Natural killer cell treated with Interleukin-12 subunit alpha and Interleukin-12 subunit beta and Interleukin-15 and Interleukin-18, amount 100 ng/mL, for 72 hours (primary cell): ENCODE measurements around the gene ZFC3H1. TPM values are rescaled to one million over a fixed set of nuclear protein-coding genes. Genes with fewer than 3 reads are reported as not detected.

Source experiments
- ATAC-seq, 2 donors: fragments of 150-1000 bp; cut with Tn5 transposase in 1 of 2; sonication (Bioruptor Pico), chemical (Tn5 transposase) in 1 of 2; 2 replicates each; pipeline ENCODE4 v1.10.0; 2021
- DNase-seq: peaks from one replicate; pipeline ENCODE4 v3.0.0; 2022; ENCODE audit warnings: low spot score
- H3K27ac Mint-ChIP-seq, 2 donors: 1 replicate in 1 of 2; 2 replicates in 1 of 2; pipeline ENCODE4 v1.8.0; 2022; ENCODE audit warnings: mixed read lengths in 2 of 2, mild to moderate bottlenecking in 1 of 2, moderate library complexity in 1 of 2
- H3K27me3 Mint-ChIP-seq, 2 donors: 1 replicate in 1 of 2; 2 replicates in 1 of 2; pipeline ENCODE4 v1.8.0; 2022; ENCODE audit warnings: mixed read lengths in 2 of 2
- H3K36me3 Mint-ChIP-seq: one replicate; pipeline ENCODE4 v1.8.0; 2022; ENCODE audit warnings: mixed read lengths
- H3K4me1 Mint-ChIP-seq, 2 donors: 1 replicate in 1 of 2; 2 replicates in 1 of 2; pipeline ENCODE4 v1.8.0; 2022; ENCODE audit warnings: low read depth in 2 of 2, mixed read lengths in 2 of 2, mild to moderate bottlenecking in 1 of 2
- H3K4me3 Mint-ChIP-seq: one replicate; pipeline ENCODE4 v1.8.0; 2022; ENCODE audit warnings: mixed read lengths
- H3K9me3 Mint-ChIP-seq: 2 replicates; pipeline ENCODE4 v1.8.0; 2022; ENCODE audit warnings: mixed read lengths
- total RNA-seq, 2 donors: library from RNA; stranded (reverse); gene quantifications; one replicate each; pipeline ENCODE4 v1.2.3, GENCODE V29; 2022

The ZFC3H1 gene
- total RNA-seq, 2 donors from 2014 or later: 71.1 to 104 TPM

DNA sequence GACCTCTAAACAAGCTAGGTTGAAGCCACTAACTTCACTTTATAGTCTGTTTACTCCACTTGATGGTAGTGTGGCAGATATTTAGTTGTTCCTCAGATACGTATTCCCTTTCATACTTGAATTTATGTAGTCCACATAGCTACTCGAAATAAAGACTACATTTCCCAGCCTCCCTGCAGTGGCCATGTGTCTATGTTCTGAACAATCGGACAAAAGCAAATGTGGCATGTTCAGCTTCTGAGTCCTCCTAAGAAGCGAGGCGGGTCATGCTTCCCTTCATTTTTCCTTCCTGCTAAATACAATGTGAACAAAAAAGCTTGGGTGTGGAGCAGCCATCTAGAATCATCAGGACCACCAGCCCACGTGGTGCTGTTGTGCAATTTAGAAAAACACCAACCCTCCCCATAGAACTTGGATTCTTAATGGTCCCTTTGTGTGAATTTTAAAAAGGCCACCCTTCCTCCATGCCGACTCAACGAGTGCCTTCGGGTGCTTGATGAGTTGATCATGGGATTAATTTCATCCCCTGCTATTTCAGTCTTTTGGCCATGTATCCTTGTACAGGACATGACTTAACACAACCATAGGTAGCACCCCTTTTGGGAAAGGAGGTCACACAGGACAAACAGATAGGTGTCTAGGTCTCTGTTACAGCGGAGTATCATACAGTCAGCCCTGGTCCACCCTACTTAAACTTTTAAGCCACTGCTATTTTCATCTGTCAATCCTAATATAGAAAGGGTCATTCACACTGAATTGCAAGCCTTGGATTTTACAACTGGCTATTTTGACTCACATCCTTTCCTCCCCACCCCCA lies 60.7 kb downstream of the ZFC3H1 start:
- ATAC-seq (no peak), DNase-seq (no peak)
- H3K4me1 Mint-ChIP-seq: peaks cover 0 to 9% of the 10 kb centered on the region in 2 donors
- peaks cover 8% of the 10 kb centered on the region in 2 donors for H3K27me3 Mint-ChIP-seq
- H3K9me3 Mint-ChIP-seq: peaks cover 8% of the 10 kb centered on the region
- H3K4me3 Mint-ChIP-seq: no peak overlapping the region
- H3K36me3 Mint-ChIP-seq: peaks cover 6% of the 10 kb centered on the region
- H3K27ac Mint-ChIP-seq: no peak overlapping the region

DNA sequence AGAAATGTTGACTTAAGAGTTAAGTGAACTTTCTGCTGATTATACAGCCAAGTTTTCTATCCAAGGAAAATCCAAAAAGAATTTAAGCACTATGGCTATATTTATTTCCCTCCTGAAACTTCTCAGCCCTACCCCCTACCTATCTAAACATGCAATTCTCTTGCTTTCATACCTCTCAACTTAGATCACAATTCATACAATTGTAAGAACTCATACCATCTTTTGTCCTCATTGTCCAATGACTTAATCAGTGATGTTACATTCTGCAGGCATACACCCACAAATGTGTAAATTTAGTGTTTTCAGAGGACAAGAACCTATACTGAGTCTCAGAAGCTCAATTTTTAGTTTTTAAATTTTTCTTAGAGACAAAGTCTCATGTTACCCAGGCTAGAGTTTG lies 62.1 kb downstream of the ZFC3H1 start:
- H3K9me3 Mint-ChIP-seq: peaks cover 8% of the 10 kb centered on the region
- no peak for ATAC-seq
- H3K27me3 Mint-ChIP-seq: peaks cover 11 to 14% of the 10 kb centered on the region in 2 donors
- DNase-seq: no peak
- peaks cover 0 to 9% of the 10 kb centered on the region in 2 donors for H3K4me1 Mint-ChIP-seq
- no peak overlapping the region for H3K4me3 Mint-ChIP-seq
- no peaks in the 10 kb centered on the region for H3K36me3 Mint-ChIP-seq
- H3K27ac Mint-ChIP-seq: no peak overlapping the region

DNA sequence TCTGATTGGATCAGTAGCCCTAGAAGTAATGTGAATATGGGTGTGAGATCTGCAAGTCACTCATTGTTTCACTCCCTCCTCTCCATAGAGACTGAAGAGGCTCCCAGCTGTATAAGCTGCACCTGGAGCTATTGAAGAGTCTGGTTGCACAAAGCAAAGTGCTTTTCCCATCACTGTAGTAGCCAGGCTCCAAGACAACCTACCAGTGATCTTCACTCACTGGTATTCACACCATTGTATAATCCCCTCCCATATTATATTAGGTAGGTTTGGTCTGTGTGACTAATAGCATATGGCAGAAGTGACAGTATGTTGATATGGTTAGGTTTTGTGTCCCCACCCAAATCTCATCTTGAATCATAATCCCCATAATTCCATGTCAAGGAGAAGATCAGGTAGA lies 64.4 kb downstream of the ZFC3H1 start:
- DNase-seq: no peak
- peaks cover 8% of the 10 kb centered on the region for H3K9me3 Mint-ChIP-seq
- H3K36me3 Mint-ChIP-seq: no peaks in the 10 kb centered on the region
- peaks cover 19 to 21% of the 10 kb centered on the region in 2 donors for H3K27me3 Mint-ChIP-seq
- no peak overlapping the region for H3K4me3 Mint-ChIP-seq
- no peak overlapping the region for H3K27ac Mint-ChIP-seq
- no peak for ATAC-seq
- H3K4me1 Mint-ChIP-seq: peaks cover 0 to 9% of the 10 kb centered on the region in 2 donors

DNA sequence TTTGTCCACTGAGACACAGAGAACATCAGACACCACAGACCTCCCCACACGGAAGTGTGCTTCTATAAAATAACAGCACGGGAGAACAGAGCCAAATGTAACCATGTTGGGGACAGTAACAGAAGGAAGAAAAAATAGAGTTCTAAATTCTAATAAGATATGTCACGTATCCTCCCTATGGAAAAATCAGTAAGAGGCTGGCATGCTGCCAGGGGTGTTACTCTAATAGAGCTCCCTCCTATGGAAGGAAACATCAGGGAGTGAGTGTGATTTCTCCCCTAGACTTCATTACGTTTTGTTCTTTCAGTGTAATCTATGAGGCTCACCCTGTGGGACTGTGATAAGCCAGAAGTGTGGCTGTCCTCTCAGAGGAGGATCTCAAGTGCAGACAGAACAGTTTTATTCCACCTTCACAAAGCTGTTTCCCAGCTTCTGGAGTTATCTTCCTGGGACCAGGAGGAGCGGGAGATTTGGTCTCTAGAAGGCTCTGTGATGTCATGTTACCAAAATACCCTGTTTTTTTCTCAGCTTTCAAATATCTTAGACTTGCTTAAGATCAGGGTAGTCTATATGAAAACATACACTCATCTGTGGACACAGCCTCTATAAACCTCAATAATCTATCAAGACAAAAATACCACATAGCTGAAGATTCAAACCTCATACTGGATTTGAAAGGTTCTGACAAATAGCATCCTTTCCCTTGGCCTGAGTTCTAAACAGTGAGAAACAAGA lies 69.3 kb downstream of the ZFC3H1 start:
- Mint-ChIP-seq H3K9me3 (peaks cover under 1% of the 10 kb centered on the region), H3K36me3 (no peaks in the 10 kb centered on the region), H3K4me3 (no peak overlapping the region), H3K27me3 (peaks cover 20 to 24% of the 10 kb centered on the region in 2 donors), H3K4me1 (no peaks in the 10 kb centered on the region), H3K27ac (no peak overlapping the region)
- ATAC-seq: peak in 1 of 2 donors; percentile 15
- no peak for DNase-seq

DNA sequence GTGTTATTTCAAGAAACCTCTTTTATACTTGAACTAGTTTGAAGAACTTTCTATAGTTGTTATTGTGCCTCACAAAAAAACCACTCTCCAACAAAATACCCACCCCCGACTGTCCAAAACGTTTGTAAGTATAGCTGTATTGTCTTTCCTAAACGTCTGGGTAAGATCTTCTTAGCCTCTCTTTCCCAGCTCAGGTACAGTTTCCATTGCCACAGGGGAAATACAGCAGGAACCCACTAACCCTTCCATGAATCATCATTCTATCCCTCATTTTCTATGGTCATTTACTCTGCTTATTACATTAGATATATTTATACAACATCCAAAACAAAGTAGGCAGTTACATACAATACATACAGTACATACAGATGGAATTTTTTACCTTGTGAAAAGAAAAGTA lies 70.8 kb downstream of the ZFC3H1 start:
- Mint-ChIP-seq H3K27ac (no peak overlapping the region), H3K4me1 (no peaks in the 10 kb centered on the region), H3K36me3 (no peaks in the 10 kb centered on the region), H3K9me3 (no peaks in the 10 kb centered on the region), H3K27me3 (peaks cover 20 to 21% of the 10 kb centered on the region in 2 donors), H3K4me3 (no peak overlapping the region)
- no peak for DNase-seq
- ATAC-seq: no peak

DNA sequence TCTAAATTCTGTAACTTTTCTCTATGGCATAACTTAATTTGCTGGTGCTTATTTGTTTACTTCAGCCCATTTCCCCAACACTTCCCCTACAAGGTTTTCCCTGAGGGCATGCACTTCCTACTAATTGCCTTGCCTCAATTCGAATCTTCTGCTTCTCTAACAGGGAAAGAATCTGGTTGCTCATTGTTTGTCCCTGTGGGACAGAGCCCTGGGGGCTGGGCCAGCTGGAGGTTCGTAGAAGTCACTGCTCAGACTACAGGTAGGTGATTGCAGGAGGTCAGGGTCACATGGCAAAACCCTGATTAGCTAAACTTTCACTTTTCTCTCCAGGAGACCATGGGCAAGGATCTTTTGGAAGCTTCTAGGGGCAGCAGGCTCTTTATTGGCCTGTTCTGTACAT lies 72.0 kb downstream of the ZFC3H1 start:
- Mint-ChIP-seq H3K9me3 (no peaks in the 10 kb centered on the region), H3K36me3 (no peaks in the 10 kb centered on the region), H3K4me3 (no peak overlapping the region), H3K4me1 (no peaks in the 10 kb centered on the region), H3K27me3 (peaks cover 22 to 23% of the 10 kb centered on the region in 2 donors), H3K27ac (no peak overlapping the region)
- peak in 1 of 2 donors; percentile 11 for ATAC-seq
- no peak for DNase-seq

DNA sequence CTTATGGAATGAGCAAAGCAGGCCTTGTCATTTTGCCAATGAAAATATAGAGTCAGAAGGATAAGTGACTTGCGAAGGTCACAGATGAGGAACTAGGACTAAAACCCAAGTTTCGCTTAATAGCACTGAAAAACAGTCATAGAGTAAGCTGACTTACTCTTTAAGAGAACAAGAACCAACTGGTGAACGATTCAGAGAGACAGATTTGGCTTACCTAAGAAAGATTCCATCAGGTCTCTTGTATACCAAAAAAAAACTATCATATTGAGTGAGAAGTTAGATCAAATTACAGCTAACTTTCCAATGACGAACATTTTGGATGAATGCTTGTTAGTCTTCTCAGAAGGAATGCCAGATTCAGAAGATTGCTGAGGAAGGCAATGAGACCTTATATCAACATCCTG lies 74.2 kb downstream of the ZFC3H1 start:
- Mint-ChIP-seq H3K27ac (no peak overlapping the region), H3K4me1 (no peaks in the 10 kb centered on the region), H3K27me3 (peaks cover 15 to 20% of the 10 kb centered on the region in 2 donors), H3K4me3 (no peak overlapping the region), H3K36me3 (no peaks in the 10 kb centered on the region), H3K9me3 (no peaks in the 10 kb centered on the region)
- ATAC-seq (no peak), DNase-seq (no peak)

DNA sequence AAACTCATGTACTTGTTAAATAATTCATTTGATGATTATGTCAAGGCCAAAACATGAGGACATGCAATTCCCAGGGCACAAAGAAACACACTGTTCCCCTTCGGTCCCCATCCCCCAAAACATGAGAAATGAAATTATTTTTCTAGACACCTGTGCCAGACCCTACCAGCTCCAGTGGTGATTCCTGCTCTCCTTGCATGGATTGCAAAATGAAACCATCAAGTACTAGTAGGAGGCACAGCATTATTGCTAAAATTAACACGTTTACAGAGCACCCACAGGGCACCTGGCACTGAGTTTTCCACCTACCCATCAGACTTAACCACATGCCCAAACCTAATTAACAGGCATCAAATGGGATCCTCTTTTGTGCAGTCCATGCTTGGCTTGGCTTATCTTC lies 76.6 kb downstream of the ZFC3H1 start:
- Mint-ChIP-seq H3K4me1 (no peaks in the 10 kb centered on the region), H3K9me3 (peaks cover 3% of the 10 kb centered on the region), H3K36me3 (no peaks in the 10 kb centered on the region), H3K27me3 (peaks cover 17 to 29% of the 10 kb centered on the region in 2 donors), H3K27ac (no peak overlapping the region), H3K4me3 (no peak overlapping the region)
- DNase-seq: no peak
- ATAC-seq: no peak

DNA sequence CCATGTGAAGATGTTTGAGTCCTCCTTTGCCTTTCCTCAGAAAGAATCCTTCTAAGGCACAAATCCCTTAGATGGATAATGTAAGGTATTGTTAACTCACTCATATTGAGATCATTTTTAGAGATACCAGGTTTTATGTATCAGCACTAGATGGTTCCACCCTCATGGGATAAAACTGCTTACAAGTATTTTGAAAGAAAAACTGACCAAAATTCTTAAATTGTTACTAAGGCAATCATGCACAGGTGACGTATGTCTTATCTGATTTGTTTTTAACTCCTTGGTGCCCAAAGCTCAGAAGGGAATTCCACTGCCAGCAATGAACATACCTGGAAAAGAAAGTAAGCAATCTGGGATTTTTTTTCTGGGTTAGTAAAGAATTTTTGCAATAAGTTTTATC lies 78.4 kb downstream of the ZFC3H1 start:
- no peak overlapping the region for H3K27ac Mint-ChIP-seq
- no peak for DNase-seq

DNA sequence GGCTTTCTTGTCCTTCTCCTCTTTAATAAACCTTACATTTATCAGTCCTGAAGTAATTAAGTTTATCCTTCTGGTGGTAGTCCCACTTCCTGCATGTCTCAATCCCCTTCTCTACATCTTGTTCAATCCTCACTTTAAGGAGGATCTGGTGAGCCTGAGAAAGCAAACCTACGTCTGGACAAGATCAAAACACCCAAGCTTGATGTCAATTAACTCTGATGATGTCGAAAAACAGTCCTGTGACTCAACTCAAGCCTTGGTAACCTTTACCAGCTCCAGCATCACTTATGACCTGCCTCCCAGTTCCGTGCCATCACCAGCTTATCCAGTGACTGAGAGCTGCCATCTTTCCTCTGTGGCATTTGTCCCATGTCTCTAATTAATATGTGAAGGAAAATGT lies 79.3 kb downstream of the ZFC3H1 start:
- DNase-seq (no peak), ATAC-seq (no peak)
- H3K27ac Mint-ChIP-seq: no peak overlapping the region
- no peaks in the 10 kb centered on the region for H3K36me3 Mint-ChIP-seq
- no peaks in the 10 kb centered on the region for H3K4me1 Mint-ChIP-seq
- no peak overlapping the region for H3K4me3 Mint-ChIP-seq
- H3K9me3 Mint-ChIP-seq: peaks cover 3% of the 10 kb centered on the region
- peaks cover 15 to 29% of the 10 kb centered on the region in 2 donors for H3K27me3 Mint-ChIP-seq

More for the DNA sequence above, 78.4 kb downstream of the ZFC3H1 start:
- no peak overlapping the region for H3K4me3 Mint-ChIP-seq
- no peak for ATAC-seq
- no peaks in the 10 kb centered on the region for H3K36me3 Mint-ChIP-seq
- H3K27me3 Mint-ChIP-seq: peaks cover 15 to 33% of the 10 kb centered on the region in 2 donors
- H3K4me1 Mint-ChIP-seq: no peaks in the 10 kb centered on the region
- peaks cover 3% of the 10 kb centered on the region for H3K9me3 Mint-ChIP-seq

DNA sequence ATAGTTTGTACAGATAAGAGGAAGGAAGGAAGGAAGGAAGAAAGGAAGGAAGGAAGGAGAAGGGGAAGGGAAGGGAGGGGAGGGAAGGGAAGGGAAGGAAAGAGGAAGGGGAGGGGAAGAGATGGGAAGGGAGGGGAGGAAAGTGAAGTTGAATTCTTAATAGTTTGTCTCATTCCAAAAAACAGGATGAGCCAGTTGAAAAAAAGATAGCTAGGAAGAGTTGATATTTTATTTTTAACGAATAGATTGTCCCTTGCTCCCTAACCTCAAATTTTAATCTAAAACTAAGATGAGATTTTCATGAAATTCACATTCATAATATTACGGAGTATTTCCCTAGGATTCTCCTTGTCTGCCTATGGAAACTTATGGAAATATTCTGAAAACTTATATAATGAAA lies 80.7 kb downstream of the ZFC3H1 start:
- ATAC-seq (no peak), DNase-seq (no peak)
- no peaks in the 10 kb centered on the region for H3K36me3 Mint-ChIP-seq

DNA sequence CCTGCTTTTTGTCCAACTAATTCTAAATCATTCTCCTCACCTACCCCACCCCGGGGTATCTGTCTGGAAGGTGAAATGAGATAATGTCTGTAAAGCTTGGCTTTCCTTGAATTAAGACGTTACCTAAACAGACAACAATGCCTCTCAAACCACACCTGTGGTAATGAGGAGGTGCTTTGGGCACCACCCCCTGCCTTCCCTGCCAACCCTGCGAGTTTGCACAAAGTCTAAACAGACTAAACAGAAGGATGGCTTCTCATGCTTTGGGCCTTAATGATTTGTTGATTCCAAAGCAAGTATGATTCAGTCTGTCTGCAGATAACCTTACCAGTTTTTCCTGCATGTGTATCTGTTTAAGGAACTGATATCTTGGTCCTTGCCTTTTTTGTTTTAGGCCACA lies 82.4 kb downstream of the ZFC3H1 start:
- no peak for DNase-seq
- Mint-ChIP-seq H3K4me1 (no peaks in the 10 kb centered on the region), H3K36me3 (no peaks in the 10 kb centered on the region), H3K9me3 (peaks cover 3% of the 10 kb centered on the region), H3K27ac (no peak overlapping the region), H3K27me3 (peaks cover 11 to 30% of the 10 kb centered on the region in 2 donors), H3K4me3 (no peak overlapping the region)
- ATAC-seq: no peak

More for the DNA sequence above, 80.7 kb downstream of the ZFC3H1 start:
- H3K27me3 Mint-ChIP-seq: peaks cover 15 to 38% of the 10 kb centered on the region in 2 donors
- H3K9me3 Mint-ChIP-seq: peaks cover 3% of the 10 kb centered on the region
- no peak overlapping the region for H3K4me3 Mint-ChIP-seq
- no peaks in the 10 kb centered on the region for H3K4me1 Mint-ChIP-seq
- no peak overlapping the region for H3K27ac Mint-ChIP-seq

DNA sequence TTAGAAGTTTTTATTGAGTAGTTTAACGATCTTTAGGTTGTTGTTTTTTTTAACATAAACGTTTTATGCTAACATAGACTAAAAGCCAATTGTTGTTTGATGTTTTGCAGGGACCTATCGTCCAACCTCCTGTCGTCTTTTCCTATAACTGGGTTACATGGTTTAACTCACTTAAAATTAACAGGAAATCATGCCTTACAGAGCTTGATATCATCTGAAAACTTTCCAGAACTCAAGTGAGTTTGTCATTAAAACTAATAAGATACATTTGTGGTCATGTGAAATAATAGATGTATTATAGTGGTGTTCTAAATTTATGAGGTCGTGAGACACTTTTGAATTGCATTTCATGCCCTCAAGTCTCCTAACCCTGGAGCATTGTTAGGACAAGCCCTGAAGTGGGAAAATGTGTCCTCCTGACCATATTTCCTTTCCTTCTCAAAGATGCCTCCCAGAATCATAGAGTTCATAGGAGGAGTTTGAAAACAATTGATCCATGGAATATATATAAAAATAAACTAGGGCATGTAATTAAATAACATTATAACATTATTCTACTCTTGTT lies 84.9 kb downstream of the ZFC3H1 start:
- Mint-ChIP-seq H3K27ac (no peak overlapping the region), H3K4me1 (no peaks in the 10 kb centered on the region), H3K36me3 (no peaks in the 10 kb centered on the region), H3K27me3 (peaks cover 8 to 33% of the 10 kb centered on the region in 2 donors), H3K9me3 (no peaks in the 10 kb centered on the region), H3K4me3 (no peak overlapping the region)
- DNase-seq (no peak), ATAC-seq (no peak)

DNA sequence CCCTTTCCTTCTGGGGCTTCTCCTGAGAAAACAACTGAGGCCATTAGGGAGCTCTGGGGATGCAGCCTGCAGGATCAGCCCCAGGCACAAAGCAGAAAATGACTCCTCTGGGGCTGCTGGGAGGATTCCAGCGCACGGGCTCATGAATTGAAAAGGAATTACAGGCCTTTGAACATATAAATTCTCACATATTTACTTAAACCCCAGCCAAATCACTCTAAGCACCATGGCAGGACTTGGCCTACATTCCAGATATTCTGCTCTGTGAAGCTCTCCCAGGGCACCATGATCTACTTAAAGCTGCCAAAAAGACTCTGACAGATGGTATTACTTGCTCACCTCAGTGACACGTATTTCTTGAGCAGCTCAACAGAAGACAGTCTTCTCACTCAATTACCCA lies 87.2 kb downstream of the ZFC3H1 start:
- no peaks in the 10 kb centered on the region for H3K36me3 Mint-ChIP-seq
- no peaks in the 10 kb centered on the region for H3K9me3 Mint-ChIP-seq
- H3K4me3 Mint-ChIP-seq: no peak overlapping the region
- H3K27ac Mint-ChIP-seq: no peak overlapping the region
- H3K4me1 Mint-ChIP-seq: no peaks in the 10 kb centered on the region
- DNase-seq: no peak
- no peak for ATAC-seq
- peaks cover 9 to 22% of the 10 kb centered on the region in 2 donors for H3K27me3 Mint-ChIP-seq
